Right lobe of liver (tissue), 4 donors: Measurements from ENCODE around the gene SERP2.

ENCODE experiments used
- POLR2A ChIP-seq: fragments of 450-650 bp; IDR thresholded peaks from one replicate; pipeline ENCODE4 v1.6.1; 2017; ENCODE audit warnings: antibody characterized with exemption, mild to moderate bottlenecking
- TF ChIP-seq, protein P1 (sequence below), 4 donors: fragments of 200-600 bp in 3 of 4; fragments of 450-650 bp in 1 of 4; IDR thresholded peaks; one replicate each; pipeline versions ENCODE4 v1.5.1 to v1.8.0; 2016 to 2022; ENCODE audit warnings: antibody characterized with exemption in 4 of 4, mild to moderate bottlenecking in 2 of 4
- donor health status: DM: no; HTN: no; CAD: no.
- donor health status: DM: no; HTN: no; CAD: no.
- donor health status: DM: no; HTN: yes; CAD: no.

DNA sequence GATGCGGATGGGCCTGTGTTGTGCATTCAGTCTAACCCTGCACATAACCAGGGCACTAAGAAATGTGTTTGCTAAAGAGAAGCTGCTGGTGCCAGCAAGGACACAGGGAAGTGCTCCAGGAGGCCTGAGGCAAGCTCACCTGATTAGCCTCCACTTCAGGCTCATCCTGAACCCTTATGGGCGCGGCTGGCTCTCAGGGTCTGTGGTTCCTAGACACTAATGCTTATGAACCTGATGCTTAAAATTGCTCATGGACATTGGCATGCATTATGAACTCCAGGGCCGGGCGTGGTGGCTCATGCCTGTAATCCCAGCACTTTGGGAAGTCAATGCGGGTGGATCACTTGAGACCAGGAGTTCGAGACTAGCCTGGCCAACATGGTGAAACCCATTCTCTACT lies 34.3 kb downstream of the SERP2 start:
- TF ChIP-seq, protein P1, sequence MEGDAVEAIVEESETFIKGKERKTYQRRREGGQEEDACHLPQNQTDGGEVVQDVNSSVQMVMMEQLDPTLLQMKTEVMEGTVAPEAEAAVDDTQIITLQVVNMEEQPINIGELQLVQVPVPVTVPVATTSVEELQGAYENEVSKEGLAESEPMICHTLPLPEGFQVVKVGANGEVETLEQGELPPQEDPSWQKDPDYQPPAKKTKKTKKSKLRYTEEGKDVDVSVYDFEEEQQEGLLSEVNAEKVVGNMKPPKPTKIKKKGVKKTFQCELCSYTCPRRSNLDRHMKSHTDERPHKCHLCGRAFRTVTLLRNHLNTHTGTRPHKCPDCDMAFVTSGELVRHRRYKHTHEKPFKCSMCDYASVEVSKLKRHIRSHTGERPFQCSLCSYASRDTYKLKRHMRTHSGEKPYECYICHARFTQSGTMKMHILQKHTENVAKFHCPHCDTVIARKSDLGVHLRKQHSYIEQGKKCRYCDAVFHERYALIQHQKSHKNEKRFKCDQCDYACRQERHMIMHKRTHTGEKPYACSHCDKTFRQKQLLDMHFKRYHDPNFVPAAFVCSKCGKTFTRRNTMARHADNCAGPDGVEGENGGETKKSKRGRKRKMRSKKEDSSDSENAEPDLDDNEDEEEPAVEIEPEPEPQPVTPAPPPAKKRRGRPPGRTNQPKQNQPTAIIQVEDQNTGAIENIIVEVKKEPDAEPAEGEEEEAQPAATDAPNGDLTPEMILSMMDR (IDR thresholded peaks at IDR 0.05): no peak
- TF ChIP-seq POLR2A: no peak
